Stimulated activated CD4-positive, alpha-beta T cell treated with anti-CD3 and anti-CD28 coated beads, Interleukin-12 subunit alpha, Interleukin-12 subunit beta, amount 100 ng/mL, for 4 hours (primary cell): Measurements from ENCODE around the gene SPPL2C.

Experiments
- DNase-seq: peaks from one replicate; pipeline ENCODE4 v3.0.0-alpha.2; 2020

SPPL2C gene

DNA sequence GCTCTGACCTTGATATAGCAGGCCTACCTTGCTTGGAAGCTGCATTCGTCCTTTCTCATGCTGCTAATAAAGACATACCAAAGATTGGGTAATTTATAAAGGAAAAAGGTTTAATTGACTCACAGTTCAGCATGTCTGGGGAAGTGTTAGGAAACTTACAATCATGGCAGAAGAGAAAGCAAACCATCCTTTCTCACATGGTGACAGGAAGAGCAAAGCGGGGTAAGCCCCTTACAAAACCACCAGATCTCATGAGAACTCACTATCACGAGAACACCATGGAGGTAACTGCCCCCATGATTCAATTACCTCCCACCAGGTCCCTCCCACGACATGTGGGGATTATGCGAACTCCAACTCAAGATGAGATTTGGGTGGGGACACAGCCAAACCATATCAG lies 43.7 kb downstream of the SPPL2C start:
- no peak for DNase-seq

DNA sequence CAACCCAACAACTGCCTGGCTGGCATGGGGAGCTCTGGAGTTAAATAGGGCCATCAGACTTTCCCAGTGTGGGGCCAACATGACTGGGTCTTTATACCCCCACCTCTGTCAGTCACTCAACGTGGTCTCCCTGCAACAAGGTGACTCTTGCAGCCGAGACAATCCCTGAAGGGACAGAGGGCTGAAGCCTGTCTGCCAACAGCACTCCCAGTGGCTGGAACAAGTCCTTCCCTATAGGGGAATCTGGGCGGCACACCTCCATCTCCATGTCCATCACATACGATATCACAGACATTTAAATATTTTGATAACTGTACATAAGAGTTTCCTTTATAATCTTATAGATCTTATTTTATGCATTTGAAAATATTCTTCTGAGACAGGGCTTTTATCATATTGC lies 44.9 kb downstream of the SPPL2C start:
- DNase-seq, result no peak

DNA sequence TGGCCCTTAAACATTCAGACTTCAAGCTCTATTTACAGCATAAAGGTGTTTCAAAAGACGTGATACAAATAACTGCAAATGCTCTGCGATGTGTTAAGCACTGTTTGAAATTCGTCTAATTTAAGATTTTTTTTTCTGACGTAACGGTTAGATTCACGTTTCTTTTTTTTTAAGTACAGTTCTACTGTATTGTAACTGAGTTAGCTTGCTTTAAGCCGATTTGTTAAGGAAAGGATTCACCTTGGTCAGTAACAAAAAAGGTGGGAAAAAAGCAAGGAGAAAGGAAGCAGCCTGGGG lies 49.0 kb downstream of the SPPL2C start:
- no peak for DNase-seq

DNA sequence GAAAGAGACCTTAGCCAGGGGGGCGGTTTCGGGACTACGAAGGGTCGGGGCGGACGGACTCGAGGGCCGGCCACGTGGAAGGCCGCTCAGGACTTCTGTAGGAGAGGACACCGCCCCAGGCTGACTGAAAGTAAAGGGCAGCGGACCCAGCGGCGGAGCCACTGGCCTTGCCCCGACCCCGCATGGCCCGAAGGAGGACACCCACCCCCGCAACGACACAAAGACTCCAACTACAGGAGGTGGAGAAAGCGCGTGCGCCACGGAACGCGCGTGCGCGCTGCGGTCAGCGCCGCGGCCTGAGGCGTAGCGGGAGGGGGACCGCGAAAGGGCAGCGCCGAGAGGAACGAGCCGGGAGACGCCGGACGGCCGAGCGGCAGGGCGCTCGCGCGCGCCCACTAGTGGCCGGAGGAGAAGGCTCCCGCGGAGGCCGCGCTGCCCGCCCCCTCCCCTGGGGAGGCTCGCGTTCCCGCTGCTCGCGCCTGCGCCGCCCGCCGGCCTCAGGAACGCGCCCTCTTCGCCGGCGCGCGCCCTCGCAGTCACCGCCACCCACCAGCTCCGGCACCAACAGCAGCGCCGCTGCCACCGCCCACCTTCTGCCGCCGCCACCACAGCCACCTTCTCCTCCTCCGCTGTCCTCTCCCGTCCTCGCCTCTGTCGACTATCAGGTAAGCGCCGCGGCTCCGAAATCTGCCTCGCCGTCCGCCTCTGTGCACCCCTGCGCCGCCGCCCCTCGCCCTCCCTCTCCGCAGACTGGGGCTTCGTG lies 49.5 kb downstream of the SPPL2C start, which contains the start of gene MAPT:
Gene MAPT (plus strand): TSS at position 533 of the 763 bp plus-strand sequence. CDS start 67,784 bp downstream, outside the sequence.
- DNase-seq, result peak; percentile 80

DNA sequence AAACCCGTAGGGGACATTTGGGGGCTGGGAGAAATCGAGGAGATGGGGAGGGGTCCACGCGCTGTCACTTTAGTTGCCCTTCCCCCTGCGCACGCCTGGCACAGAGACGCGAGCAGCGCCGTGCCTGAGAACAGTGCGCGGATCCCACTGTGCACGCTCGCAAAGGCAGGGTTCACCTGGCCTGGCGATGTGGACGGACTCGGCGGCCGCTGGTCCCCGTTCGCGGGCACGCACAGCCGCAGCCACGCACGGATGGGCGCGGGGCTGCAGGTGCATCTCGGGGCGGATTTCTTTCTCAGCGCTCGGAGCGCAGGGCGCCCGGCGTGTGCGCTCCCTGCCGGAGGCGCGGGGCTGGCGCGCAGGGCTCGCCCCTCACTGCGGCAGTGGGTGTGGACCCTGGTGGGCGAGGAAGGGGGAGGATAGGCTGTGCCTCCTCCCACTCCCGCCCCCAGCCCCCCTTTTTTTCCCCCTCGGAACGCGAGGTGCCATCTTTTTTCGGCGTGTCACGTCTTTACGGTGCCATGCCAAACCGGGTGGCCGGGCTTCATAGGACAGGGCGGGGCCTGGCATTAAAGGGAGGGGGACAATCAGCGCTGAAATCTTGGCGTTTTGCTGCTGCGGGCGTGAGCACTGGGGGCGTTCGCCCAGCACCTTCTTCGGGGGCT lies 50.8 kb downstream of the SPPL2C start:
- peak; percentile 14 for DNase-seq

DNA sequence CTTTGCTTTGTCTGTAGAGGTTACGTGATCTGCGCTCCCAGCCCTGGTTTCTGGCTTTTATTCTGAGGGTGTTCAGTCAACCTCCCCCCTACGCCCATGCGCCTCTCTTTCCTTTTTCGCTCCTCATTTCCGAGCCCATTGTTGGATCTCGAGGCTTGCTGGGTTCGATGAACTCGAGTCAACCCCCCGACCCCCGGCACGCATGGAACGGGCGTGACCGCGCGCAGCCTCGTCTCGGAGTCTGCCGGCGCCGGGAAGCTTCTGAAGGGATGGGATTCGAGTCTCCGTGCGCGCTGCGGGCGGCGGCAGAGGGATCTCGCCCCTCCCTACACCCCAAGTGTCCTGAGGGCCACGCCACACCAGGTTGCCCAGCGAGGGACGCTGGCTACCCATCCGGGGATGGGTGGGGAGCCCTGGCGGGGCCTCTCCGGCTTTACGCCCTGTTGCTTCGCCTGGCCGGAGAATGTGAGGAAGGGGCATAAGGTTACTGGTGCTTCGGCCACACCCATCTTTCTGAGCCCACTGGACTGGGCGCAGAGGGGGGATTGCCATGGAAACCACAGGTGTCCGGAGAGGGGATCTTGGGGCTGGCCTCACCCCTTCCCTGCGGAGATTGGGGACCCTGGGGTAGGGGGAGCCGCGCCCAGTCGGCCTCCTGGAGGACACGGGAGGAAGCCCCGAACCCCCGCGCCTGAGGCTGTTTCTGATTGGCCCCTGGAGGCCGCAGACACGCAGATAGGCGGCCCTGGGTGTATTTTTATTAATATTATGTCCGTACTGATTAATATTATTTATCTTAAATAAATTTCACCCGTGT lies 51.5 kb downstream of the SPPL2C start:
- no peak for DNase-seq
